SK-N-SH treated with all-trans-retinoic acid at 6 μM for 48 hours (cell line): ENCODE data around the gene CKMT2.

Experiments used
- ATAC-seq: fragments of 200-7000 bp; cut with Tn5 transposase; 3 replicates; pipeline ENCODE4 v1.9.1; 2020; ENCODE audit warnings: mild to moderate bottlenecking, moderate library complexity
- ARNTL ChIP-seq: fragments of 450-650 bp; formaldehyde crosslinking; IDR thresholded peaks from 2 replicates; pipeline ENCODE4 v1.5.0; 2020; ENCODE audit warnings: low read depth, mild to moderate bottlenecking, moderate library complexity, borderline replicate concordance
- BACH2 ChIP-seq: fragments of 250-450 bp; sonication (Bioruptor Pico); IDR thresholded peaks from 2 replicates; pipeline ENCODE4 v1.9.0; 2021; ENCODE audit warnings: mild to moderate bottlenecking, borderline replicate concordance
- CSDC2 ChIP-seq: fragments of 250-450 bp; sonication (Bioruptor Pico); IDR thresholded peaks from 2 replicates; pipeline ENCODE4 v1.5.0; 2020; ENCODE audit warnings: mild to moderate bottlenecking, moderate library complexity
- GLIS3 ChIP-seq: fragments of 250-450 bp; sonication (Bioruptor Pico); IDR thresholded peaks from 2 replicates; pipeline ENCODE4 v1.5.0; 2020; ENCODE audit warnings: mild to moderate bottlenecking, moderate library complexity
- ISL1 ChIP-seq: fragments of 250-450 bp; sonication (Bioruptor Pico); IDR thresholded peaks from 2 replicates; pipeline ENCODE4 v2.1.2; 2022; ENCODE audit warnings: mild to moderate bottlenecking, moderate library complexity
- OSR1 ChIP-seq: fragments of 250-450 bp; sonication (Bioruptor Pico); IDR thresholded peaks from 2 replicates; pipeline ENCODE4 v1.8.0; 2022; ENCODE audit warnings: moderate library complexity, mild to moderate bottlenecking, inconsistent platforms
- PPARA ChIP-seq: fragments of 250-450 bp; sonication (Bioruptor Pico); IDR thresholded peaks from 2 replicates; pipeline ENCODE4 v1.5.0; 2020; ENCODE audit warnings: mild to moderate bottlenecking, borderline replicate concordance
- RARB ChIP-seq: fragments of 250-450 bp; sonication (Bioruptor Pico); IDR thresholded peaks from 2 replicates; pipeline ENCODE4 v1.8.0; 2021; ENCODE audit warnings: mild to moderate bottlenecking, moderate library complexity
- SNAI2 ChIP-seq: fragments of 250-450 bp; sonication (Bioruptor Pico); IDR thresholded peaks from 2 replicates; pipeline ENCODE4 v1.5.0; 2020; ENCODE audit warnings: mild to moderate bottlenecking, moderate library complexity
- TCF4 ChIP-seq: fragments of 250-450 bp; sonication (Bioruptor Pico); IDR thresholded peaks from 2 replicates; pipeline ENCODE4 v1.8.0; 2021; ENCODE audit warnings: mild to moderate bottlenecking, moderate library complexity, borderline replicate concordance
- TOX ChIP-seq: fragments of 250-450 bp; sonication (Bioruptor Pico); IDR thresholded peaks from 2 replicates; pipeline ENCODE4 v1.8.0; 2021; ENCODE audit warnings: mild to moderate bottlenecking, moderate library complexity, borderline replicate concordance
- ZC3H10 ChIP-seq: fragments of 250-450 bp; sonication (Bioruptor Pico); IDR thresholded peaks from 2 replicates; pipeline ENCODE4 v1.5.1; 2021; ENCODE audit warnings: mild to moderate bottlenecking, moderate library complexity
- ZFP3 ChIP-seq: fragments of 250-450 bp; sonication (Bioruptor Pico); IDR thresholded peaks from 2 replicates; pipeline ENCODE4 v1.5.0; 2020; ENCODE audit warnings: mild to moderate bottlenecking, moderate library complexity
- ZFP30 ChIP-seq: fragments of 450-650 bp; formaldehyde crosslinking; IDR thresholded peaks from 2 replicates; pipeline ENCODE4 v1.5.0; 2022; ENCODE audit warnings: mild to moderate bottlenecking, moderate library complexity
- ZNF565 ChIP-seq: fragments of 450-650 bp; formaldehyde crosslinking; conservative IDR thresholded peaks from 2 replicates; pipeline ENCODE4 v1.5.0; 2020; ENCODE audit warnings: low read depth, mild to moderate bottlenecking, moderate library complexity
- ZNF70 ChIP-seq: fragments of 450-650 bp; formaldehyde crosslinking; IDR thresholded peaks from 2 replicates; pipeline ENCODE4 v1.5.0; 2020; ENCODE audit warnings: mild to moderate bottlenecking, moderate library complexity
- TF ChIP-seq, protein P1 (sequence below): fragments of 250-450 bp; sonication (Bioruptor Pico); IDR thresholded peaks from 2 replicates; pipeline ENCODE4 v1.8.0; 2020; ENCODE audit warnings: mild to moderate bottlenecking, moderate library complexity, borderline replicate concordance
- TF ChIP-seq, protein P2 (sequence below): fragments of 250-450 bp; sonication (Bioruptor Pico); IDR thresholded peaks from 2 replicates; pipeline ENCODE4 v1.5.0; 2020; ENCODE audit warnings: mild to moderate bottlenecking, moderate library complexity
- TF ChIP-seq, protein P3 (sequence below): fragments of 250-450 bp; sonication (Bioruptor Pico); IDR thresholded peaks from 2 replicates; pipeline ENCODE4 v1.5.1; 2020; ENCODE audit warnings: low read depth, mild to moderate bottlenecking, moderate library complexity
- TF ChIP-seq, protein P4 (sequence below): fragments of 250-450 bp; sonication (Bioruptor Pico); IDR thresholded peaks from 2 replicates; pipeline ENCODE4 v1.8.0; 2021; ENCODE audit warnings: low read depth, mild to moderate bottlenecking, moderate library complexity, borderline replicate concordance

Gene CKMT2

DNA sequence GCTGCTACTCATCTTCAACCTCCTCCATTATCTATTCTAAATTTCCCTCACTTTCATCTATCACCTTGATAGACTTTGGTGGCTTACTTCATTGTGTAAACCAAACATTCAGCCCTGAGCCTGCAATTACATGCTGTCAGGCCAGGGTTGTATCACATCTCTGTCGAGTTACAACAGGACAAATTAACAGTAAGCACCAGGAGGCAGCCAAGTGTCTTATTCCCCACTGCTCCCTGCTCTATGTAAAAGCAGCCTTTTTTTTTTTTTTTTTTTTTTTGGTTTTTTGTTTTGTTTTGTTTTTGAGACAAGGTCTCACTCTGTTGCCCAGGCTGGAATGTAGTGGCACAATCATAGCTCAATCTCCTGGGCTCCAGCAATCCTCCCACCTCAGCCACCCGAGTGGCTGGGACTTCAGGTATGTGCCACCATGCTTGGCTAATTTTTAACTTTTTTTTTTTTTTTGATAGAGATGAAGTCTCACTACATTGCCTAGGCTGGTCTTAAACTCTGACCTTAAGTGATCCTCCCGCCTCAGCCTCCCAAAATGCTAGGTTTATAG is 53.0 kb downstream of the CKMT2 start (continued):
- TF ChIP-seq SNAI2 (CRISPR knock-in tag) (no peak), ZNF70 (no peak), BACH2 (CRISPR knock-in tag) (no peak)
- TF ChIP-seq, protein P1, sequence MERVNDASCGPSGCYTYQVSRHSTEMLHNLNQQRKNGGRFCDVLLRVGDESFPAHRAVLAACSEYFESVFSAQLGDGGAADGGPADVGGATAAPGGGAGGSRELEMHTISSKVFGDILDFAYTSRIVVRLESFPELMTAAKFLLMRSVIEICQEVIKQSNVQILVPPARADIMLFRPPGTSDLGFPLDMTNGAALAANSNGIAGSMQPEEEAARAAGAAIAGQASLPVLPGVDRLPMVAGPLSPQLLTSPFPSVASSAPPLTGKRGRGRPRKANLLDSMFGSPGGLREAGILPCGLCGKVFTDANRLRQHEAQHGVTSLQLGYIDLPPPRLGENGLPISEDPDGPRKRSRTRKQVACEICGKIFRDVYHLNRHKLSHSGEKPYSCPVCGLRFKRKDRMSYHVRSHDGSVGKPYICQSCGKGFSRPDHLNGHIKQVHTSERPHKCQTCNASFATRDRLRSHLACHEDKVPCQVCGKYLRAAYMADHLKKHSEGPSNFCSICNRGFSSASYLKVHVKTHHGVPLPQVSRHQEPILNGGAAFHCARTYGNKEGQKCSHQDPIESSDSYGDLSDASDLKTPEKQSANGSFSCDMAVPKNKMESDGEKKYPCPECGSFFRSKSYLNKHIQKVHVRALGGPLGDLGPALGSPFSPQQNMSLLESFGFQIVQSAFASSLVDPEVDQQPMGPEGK (CRISPR knock-in tag), result no peak

DNA sequence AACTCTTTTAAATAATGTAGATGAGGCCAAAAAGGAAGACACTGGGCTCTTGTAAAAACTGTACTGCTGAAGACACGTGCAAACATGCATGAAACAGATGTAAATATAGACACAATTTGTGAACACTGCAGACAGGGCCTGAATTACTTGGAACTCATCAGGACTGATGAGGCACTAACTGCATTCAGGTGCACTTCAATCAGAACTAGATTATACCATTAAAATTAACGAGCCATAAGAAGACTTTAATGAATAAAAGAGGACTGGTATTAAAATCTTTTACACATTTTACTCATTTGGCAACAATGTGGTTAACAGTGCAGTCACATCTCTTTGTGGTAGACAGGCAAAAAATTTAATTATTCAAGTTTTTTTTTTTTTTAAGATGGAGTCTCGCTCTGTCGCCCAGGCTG is 54.9 kb downstream of the CKMT2 start:
- ATAC-seq, result no peak
- TF ChIP-seq, protein P2, sequence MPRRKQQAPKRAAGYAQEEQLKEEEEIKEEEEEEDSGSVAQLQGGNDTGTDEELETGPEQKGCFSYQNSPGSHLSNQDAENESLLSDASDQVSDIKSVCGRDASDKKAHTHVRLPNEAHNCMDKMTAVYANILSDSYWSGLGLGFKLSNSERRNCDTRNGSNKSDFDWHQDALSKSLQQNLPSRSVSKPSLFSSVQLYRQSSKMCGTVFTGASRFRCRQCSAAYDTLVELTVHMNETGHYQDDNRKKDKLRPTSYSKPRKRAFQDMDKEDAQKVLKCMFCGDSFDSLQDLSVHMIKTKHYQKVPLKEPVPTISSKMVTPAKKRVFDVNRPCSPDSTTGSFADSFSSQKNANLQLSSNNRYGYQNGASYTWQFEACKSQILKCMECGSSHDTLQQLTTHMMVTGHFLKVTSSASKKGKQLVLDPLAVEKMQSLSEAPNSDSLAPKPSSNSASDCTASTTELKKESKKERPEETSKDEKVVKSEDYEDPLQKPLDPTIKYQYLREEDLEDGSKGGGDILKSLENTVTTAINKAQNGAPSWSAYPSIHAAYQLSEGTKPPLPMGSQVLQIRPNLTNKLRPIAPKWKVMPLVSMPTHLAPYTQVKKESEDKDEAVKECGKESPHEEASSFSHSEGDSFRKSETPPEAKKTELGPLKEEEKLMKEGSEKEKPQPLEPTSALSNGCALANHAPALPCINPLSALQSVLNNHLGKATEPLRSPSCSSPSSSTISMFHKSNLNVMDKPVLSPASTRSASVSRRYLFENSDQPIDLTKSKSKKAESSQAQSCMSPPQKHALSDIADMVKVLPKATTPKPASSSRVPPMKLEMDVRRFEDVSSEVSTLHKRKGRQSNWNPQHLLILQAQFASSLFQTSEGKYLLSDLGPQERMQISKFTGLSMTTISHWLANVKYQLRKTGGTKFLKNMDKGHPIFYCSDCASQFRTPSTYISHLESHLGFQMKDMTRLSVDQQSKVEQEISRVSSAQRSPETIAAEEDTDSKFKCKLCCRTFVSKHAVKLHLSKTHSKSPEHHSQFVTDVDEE (CRISPR knock-in tag), result no peak
- TF ChIP-seq, protein P1 (CRISPR knock-in tag), result no peak
- TF ChIP-seq, protein P3, sequence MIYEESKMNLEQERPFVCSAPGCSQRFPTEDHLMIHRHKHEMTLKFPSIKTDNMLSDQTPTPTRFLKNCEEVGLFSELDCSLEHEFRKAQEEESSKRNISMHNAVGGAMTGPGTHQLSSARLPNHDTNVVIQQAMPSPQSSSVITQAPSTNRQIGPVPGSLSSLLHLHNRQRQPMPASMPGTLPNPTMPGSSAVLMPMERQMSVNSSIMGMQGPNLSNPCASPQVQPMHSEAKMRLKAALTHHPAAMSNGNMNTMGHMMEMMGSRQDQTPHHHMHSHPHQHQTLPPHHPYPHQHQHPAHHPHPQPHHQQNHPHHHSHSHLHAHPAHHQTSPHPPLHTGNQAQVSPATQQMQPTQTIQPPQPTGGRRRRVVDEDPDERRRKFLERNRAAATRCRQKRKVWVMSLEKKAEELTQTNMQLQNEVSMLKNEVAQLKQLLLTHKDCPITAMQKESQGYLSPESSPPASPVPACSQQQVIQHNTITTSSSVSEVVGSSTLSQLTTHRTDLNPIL, result no peak
- no peak for TF ChIP-seq GLIS3
- TF ChIP-seq TCF4 (CRISPR knock-in tag), result no peak
- no peak for TF ChIP-seq ZFP3 (CRISPR knock-in tag)
- TF ChIP-seq RARB (CRISPR knock-in tag), result no peak
- TF ChIP-seq ZNF70, result no peak
- no peak for TF ChIP-seq OSR1 (CRISPR knock-in tag)
- TF ChIP-seq CSDC2 (CRISPR knock-in tag), result no peak
- TF ChIP-seq PPARA, result no peak
- no peak for TF ChIP-seq ZFP30 (CRISPR knock-in tag)
- TF ChIP-seq, protein P4, sequence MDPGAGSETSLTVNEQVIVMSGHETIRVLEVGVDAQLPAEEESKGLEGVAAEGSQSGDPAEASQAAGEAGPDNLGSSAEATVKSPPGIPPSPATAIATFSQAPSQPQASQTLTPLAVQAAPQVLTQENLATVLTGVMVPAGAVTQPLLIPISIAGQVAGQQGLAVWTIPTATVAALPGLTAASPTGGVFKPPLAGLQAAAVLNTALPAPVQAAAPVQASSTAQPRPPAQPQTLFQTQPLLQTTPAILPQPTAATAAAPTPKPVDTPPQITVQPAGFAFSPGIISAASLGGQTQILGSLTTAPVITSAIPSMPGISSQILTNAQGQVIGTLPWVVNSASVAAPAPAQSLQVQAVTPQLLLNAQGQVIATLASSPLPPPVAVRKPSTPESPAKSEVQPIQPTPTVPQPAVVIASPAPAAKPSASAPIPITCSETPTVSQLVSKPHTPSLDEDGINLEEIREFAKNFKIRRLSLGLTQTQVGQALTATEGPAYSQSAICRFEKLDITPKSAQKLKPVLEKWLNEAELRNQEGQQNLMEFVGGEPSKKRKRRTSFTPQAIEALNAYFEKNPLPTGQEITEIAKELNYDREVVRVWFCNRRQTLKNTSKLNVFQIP (CRISPR knock-in tag), result no peak
- no peak for TF ChIP-seq ZC3H10

DNA sequence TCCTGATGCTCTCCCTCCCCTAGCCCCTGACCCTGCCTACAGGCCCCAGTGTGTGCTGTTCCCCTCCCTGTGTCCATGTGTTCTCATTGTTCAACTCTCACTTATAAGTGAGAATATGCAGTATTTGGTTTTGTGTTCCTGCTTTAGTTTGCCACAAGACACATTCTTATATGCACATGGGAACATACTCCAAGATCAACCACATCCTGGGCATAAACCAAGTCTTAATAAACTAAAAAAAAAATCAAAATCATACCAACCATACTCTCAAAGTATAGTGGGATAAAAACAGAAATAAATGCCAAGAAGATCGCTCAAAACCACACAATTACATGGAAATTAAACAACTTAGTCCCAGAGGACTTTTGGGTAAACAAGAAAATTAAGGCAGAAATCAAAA is 57.0 kb downstream of the CKMT2 start:
- no peak for ATAC-seq
- no peak for TF ChIP-seq ZC3H10
- TF ChIP-seq, protein P1 (CRISPR knock-in tag), result no peak
- TF ChIP-seq ISL1 (CRISPR knock-in tag), result no peak
- no peak for TF ChIP-seq PPARA
- TF ChIP-seq TOX (CRISPR knock-in tag), result no peak
- no peak for TF ChIP-seq ZFP3 (CRISPR knock-in tag)
- TF ChIP-seq, protein P3, result no peak
- TF ChIP-seq, protein P2 (CRISPR knock-in tag), result no peak
- TF ChIP-seq ARNTL, result no peak
- TF ChIP-seq ZNF565 (CRISPR knock-in tag), result no peak
- TF ChIP-seq CSDC2 (CRISPR knock-in tag), result no peak
